CMK (cell line): ENCODE results near the gene PTER.

Experiments
- DNase-seq: peaks from one replicate; pipeline ENCODE4 v3.0.0-alpha.2; 2010; ENCODE audit warnings: low read depth

The PTER gene

DNA sequence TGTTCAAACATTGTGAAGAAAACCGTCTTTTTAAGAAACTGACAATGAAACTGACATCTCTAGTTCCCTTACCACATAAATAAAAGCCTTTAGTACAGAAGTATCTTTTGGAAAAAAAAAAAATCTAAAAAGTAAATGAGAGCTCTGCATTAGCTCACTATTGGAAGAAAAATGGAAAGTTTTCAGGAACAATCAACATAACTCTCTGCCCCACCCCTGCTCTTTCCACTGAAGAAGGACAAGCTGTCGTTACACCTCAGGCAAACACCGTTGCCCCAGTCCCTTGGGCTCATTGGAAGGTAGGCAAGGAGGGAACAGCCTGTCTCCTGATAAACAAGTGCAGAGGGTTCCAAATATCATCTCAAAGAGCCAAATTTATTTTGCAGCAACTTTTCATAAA lies 107.3 kb downstream of the PTER start:
- no peak for DNase-seq

DNA sequence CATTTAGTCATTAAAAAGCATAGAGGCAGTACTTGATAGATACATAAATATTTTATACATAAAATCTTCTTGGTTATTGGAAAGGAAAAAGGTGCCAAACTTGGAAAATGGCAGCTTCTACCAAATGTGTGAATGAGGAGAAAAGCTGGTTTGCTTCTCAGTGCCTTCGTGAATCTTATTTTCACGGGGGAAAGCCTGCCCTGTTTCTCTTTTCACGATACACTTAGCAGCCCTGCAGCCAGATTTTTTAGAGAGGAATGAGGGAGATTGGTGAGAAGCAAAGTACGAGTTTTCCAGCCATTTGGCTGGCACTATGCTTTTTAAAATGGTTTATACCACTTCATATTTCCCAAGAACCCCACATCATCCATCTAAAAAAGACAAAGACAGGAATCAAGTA lies 107.8 kb downstream of the PTER start:
- no peak for DNase-seq

DNA sequence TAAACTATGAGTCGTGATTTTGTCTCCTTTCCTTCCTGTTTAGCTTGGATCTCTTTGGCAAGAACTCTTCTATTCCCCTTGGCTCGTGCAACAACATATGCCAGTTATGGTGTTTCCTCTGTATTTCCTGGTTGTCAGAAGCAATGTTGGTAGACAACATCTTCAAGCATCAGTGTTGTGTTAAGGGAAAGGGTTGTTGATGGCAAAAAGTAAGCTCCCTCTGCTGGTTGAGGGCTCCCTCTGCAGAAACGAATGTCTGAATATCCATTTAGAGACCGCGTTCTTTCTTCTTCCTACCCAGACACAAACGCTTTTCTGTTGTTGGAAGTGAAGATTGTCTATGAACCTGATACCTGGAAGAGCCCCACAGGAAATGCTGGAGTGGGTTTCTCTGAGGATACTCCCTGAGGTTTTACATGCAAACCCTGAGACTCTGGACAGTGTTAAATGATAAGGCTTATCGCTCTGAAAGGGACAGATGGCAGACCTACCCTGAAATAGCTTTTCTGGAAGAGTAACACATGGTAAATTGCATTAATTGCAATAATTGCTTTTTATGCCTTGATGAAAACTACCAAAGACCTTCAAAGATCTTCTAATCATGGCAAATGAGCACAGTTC lies 108.4 kb downstream of the PTER start:
- DNase-seq: no peak

- no peak for DNase-seq
Observed at GRCh38 chr10:16547973-16548372, 111.2 kb downstream of the PTER start.

DNA sequence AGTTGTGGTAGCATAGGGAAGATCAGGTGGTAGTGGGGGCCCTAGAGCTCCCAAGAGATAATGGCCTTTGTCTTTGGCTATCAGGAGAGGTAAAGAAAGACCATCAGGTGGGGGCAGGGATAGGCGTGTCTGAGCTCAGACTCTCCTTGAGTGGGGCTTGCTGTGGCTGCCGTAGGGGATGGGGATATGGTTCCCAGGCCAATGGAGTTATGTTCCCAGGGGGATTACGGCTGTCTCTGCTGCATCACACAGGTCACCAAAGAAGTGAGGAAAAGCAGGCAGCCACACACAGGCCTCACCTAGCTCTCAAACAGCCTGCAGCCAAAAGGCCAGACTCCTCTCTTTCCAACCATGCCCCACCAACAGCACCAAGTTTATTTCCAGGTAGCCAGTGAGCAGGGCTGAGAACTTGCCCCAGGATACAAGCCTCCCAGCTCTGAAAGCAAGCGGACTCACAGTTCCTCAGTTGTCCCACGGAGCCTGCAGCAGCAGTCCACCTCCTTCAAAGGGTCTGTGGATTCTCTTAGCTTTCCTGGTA lies 122.5 kb downstream of the PTER start:
- DNase-seq: no peak

DNA sequence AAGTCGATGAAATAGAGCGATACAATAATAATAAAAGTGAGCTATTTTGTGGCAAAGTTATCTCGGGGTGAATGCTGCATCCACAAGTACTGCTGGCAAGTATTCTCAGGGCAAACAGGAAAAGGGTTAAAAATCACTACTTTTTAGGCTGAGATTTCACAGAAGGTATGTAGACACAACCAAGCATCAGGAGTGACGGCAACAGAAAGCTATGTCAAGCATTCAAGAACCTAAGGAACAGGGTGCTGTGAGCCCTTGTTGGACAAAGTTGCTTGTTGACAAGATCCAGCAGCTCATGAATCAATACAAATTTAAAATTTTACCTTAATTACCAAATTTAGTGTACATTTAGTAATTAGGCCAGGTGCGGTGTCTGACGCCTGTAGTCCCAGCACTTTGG lies 126.1 kb downstream of the PTER start:
- no peak for DNase-seq
